ENCODE results near the gene APCDD1. TPM values are rescaled to one million over a fixed set of nuclear protein-coding genes. Genes with fewer than 3 reads are reported as not detected.

APCDD1 gene
- total and polyA plus RNA-seq, 2 experiments from 2014 or later: 0.31 to 1.0 TPM

DNA sequence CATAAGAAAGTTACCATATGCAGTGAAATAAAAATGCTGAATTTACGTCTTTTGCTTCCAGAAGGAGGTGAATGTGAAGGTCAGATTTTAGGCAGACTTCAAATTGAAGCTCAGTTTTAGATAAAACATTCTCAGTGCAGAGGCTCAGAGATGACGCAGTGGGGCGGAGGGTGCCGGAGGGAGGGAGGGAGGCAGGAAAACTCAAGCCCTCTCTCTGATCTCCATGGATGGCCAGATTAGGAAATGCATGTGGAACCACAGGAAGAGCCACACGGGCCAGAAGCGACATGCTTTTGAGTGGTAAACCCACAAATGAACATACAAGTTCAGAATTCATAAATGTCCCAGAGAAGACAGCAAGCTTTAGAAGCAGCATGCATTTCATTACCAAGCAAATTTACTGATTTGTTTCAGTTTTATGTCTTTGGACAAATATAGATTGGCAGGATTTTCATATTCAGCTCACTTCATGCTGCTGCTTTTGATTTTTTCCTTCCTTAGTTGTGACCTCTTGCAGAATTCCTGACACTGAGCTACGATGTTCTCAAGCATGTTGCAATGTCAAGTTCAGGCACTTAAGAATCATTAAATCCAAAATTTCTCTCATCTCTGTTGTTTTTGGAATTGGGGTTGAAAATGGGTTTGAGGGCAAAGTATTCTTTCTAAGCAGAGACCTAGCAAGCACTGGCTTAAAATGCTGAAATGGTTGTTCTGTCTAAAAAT, 29.7 kb upstream of the APCDD1 start:
- no peak for ATAC-seq

More for the DNA sequence above, 29.7 kb upstream of the APCDD1 start:
- H3K27me3 Mint-ChIP-seq (ENCODE audit: insufficient read depth, low read depth, poor library complexity): peaks cover 6% of the 10 kb centered on the region
- no peak overlapping the region for H3K4me3 ChIP-seq
- H3K79me2 ChIP-seq (replicated peaks; ENCODE audit: insufficient read depth): no peaks in the 10 kb centered on the region
- H3K4me1 Mint-ChIP-seq: no peaks in the 10 kb centered on the region
- no peak overlapping the region for H3K4me3 Mint-ChIP-seq
- no peaks in the 10 kb centered on the region for H3K36me3 ChIP-seq (ENCODE audit: insufficient read depth)
- no peak overlapping the region for H3K27ac Mint-ChIP-seq
- no peaks in the 10 kb centered on the region for H3K9me3 Mint-ChIP-seq
- H3F3A ChIP-seq (replicated peaks; ENCODE audit: low read depth): no peaks in the 10 kb centered on the region
- no peak for TF ChIP-seq NANOG (IDR thresholded peaks at IDR 0.05; ENCODE audit: borderline replicate concordance)
- no peak for TF ChIP-seq EZH2phosphoT487 (IDR thresholded peaks at IDR 0.05; ENCODE audit: unreplicated experiment)
- TF ChIP-seq CREB1 (CRISPR knock-in tag; IDR thresholded peaks at IDR 0.05; ENCODE audit: low read depth): no peak
- no peak for TF ChIP-seq ZNF331 (CRISPR knock-in tag; IDR thresholded peaks at IDR 0.05; ENCODE audit: low read depth)
- TF ChIP-seq, protein P1, sequence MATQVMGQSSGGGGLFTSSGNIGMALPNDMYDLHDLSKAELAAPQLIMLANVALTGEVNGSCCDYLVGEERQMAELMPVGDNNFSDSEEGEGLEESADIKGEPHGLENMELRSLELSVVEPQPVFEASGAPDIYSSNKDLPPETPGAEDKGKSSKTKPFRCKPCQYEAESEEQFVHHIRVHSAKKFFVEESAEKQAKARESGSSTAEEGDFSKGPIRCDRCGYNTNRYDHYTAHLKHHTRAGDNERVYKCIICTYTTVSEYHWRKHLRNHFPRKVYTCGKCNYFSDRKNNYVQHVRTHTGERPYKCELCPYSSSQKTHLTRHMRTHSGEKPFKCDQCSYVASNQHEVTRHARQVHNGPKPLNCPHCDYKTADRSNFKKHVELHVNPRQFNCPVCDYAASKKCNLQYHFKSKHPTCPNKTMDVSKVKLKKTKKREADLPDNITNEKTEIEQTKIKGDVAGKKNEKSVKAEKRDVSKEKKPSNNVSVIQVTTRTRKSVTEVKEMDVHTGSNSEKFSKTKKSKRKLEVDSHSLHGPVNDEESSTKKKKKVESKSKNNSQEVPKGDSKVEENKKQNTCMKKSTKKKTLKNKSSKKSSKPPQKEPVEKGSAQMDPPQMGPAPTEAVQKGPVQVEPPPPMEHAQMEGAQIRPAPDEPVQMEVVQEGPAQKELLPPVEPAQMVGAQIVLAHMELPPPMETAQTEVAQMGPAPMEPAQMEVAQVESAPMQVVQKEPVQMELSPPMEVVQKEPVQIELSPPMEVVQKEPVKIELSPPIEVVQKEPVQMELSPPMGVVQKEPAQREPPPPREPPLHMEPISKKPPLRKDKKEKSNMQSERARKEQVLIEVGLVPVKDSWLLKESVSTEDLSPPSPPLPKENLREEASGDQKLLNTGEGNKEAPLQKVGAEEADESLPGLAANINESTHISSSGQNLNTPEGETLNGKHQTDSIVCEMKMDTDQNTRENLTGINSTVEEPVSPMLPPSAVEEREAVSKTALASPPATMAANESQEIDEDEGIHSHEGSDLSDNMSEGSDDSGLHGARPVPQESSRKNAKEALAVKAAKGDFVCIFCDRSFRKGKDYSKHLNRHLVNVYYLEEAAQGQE (IDR thresholded peaks at IDR 0.05; ENCODE audit: unreplicated experiment): no peak
- TF ChIP-seq, protein P2, sequence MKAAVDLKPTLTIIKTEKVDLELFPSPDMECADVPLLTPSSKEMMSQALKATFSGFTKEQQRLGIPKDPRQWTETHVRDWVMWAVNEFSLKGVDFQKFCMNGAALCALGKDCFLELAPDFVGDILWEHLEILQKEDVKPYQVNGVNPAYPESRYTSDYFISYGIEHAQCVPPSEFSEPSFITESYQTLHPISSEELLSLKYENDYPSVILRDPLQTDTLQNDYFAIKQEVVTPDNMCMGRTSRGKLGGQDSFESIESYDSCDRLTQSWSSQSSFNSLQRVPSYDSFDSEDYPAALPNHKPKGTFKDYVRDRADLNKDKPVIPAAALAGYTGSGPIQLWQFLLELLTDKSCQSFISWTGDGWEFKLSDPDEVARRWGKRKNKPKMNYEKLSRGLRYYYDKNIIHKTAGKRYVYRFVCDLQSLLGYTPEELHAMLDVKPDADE (IDR thresholded peaks at IDR 0.05): no peak
- TF ChIP-seq, protein P3, sequence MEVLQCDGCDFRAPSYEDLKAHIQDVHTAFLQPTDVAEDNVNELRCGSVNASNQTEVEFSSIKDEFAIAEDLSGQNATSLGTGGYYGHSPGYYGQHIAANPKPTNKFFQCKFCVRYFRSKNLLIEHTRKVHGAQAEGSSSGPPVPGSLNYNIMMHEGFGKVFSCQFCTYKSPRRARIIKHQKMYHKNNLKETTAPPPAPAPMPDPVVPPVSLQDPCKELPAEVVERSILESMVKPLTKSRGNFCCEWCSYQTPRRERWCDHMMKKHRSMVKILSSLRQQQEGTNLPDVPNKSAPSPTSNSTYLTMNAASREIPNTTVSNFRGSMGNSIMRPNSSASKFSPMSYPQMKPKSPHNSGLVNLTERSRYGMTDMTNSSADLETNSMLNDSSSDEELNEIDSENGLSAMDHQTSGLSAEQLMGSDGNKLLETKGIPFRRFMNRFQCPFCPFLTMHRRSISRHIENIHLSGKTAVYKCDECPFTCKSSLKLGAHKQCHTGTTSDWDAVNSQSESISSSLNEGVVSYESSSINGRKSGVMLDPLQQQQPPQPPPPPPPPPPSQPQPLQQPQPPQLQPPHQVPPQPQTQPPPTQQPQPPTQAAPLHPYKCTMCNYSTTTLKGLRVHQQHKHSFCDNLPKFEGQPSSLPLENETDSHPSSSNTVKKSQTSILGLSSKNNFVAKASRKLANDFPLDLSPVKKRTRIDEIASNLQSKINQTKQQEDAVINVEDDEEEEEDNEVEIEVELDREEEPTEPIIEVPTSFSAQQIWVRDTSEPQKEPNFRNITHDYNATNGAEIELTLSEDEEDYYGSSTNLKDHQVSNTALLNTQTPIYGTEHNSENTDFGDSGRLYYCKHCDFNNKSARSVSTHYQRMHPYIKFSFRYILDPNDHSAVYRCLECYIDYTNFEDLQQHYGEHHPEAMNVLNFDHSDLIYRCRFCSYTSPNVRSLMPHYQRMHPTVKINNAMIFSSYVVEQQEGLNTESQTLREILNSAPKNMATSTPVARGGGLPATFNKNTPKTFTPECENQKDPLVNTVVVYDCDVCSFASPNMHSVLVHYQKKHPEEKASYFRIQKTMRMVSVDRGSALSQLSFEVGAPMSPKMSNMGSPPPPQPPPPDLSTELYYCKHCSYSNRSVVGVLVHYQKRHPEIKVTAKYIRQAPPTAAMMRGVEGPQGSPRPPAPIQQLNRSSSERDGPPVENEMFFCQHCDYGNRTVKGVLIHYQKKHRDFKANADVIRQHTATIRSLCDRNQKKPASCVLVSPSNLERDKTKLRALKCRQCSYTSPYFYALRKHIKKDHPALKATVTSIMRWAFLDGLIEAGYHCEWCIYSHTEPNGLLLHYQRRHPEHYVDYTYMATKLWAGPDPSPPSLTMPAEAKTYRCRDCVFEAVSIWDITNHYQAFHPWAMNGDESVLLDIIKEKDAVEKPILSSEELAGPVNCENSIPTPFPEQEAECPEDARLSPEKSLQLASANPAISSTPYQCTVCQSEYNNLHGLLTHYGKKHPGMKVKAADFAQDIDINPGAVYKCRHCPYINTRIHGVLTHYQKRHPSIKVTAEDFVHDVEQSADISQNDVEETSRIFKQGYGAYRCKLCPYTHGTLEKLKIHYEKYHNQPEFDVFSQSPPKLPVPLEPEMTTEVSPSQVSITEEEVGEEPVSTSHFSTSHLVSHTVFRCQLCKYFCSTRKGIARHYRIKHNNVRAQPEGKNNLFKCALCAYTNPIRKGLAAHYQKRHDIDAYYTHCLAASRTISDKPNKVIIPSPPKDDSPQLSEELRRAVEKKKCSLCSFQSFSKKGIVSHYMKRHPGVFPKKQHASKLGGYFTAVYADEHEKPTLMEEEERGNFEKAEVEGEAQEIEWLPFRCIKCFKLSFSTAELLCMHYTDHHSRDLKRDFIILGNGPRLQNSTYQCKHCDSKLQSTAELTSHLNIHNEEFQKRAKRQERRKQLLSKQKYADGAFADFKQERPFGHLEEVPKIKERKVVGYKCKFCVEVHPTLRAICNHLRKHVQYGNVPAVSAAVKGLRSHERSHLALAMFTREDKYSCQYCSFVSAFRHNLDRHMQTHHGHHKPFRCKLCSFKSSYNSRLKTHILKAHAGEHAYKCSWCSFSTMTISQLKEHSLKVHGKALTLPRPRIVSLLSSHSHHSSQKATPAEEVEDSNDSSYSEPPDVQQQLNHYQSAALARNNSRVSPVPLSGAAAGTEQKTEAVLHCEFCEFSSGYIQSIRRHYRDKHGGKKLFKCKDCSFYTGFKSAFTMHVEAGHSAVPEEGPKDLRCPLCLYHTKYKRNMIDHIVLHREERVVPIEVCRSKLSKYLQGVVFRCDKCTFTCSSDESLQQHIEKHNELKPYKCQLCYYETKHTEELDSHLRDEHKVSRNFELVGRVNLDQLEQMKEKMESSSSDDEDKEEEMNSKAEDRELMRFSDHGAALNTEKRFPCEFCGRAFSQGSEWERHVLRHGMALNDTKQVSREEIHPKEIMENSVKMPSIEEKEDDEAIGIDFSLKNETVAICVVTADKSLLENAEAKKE (CRISPR knock-in tag; IDR thresholded peaks at IDR 0.05): no peak
- H3K9me2 ChIP-seq (ENCODE audit: insufficient read depth): peaks cover 5% of the 10 kb centered on the region
- no peak overlapping the region for H3K27ac ChIP-seq (ENCODE audit: low read depth)
- no peaks in the 10 kb centered on the region for H3K4me1 ChIP-seq (ENCODE audit: insufficient read depth)
- no peak overlapping the region for H3K4me2 ChIP-seq
- no peak for DNase-seq (ENCODE audit: low spot score)
- H2AFZ ChIP-seq: no peak overlapping the region
- no peaks in the 10 kb centered on the region for H3K36me3 Mint-ChIP-seq (ENCODE audit: low read depth)
- no peaks in the 10 kb centered on the region for H4K20me1 ChIP-seq (replicated peaks; ENCODE audit: insufficient read depth)
- no peaks in the 10 kb centered on the region for H3K27me3 ChIP-seq (ENCODE audit: insufficient read depth)

Measured in GM23338 (cell line).